Hepatocyte (in vitro differentiated cells): ENCODE measurements around the gene SKIL.

Experiments used
- EZH2 ChIP-seq: fragments of 200-600 bp; sonication (generic); IDR thresholded peaks from 2 replicates; pipeline ENCODE4 v1.6.1; 2016; ENCODE audit warnings: antibody characterized with exemption, mild to moderate bottlenecking, borderline replicate concordance
- EZH2phosphoT487 ChIP-seq: fragments of 200-600 bp; sonication (generic); IDR thresholded peaks from one replicate; pipeline ENCODE4 v1.6.1; 2018; ENCODE audit warnings: antibody characterized with exemption, mild to moderate bottlenecking, low read depth, moderate library complexity; ENCODE audit not compliant: unreplicated experiment, severe bottlenecking
- TF ChIP-seq, protein P1 (sequence below): fragments of 200-600 bp; sonication (generic); IDR thresholded peaks from 2 replicates; pipeline ENCODE4 v1.5.1; 2016; ENCODE audit warnings: antibody characterized with exemption, mild to moderate bottlenecking; ENCODE audit not compliant: poor library complexity

DNA sequence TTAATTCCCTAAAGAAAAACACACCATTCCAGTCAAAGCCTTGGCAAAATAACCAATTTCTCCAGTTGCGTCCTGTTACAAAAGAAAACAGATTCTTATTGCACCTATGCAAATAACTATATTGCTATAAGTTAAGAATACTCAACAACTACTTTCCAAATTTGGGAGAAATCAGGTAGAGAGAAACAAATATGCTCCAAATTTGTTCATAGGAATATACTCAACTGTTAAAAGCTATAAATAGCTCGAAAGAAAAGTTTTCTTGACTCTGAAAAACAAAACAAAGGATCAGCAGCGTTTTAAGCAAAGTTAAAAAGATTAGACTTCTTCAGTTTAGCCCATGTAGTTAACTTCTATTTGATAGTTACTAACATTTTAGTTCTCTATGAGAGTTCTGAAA is 20.1 kb upstream of the SKIL start:
- TF ChIP-seq EZH2, result no peak
- TF ChIP-seq, protein P1, sequence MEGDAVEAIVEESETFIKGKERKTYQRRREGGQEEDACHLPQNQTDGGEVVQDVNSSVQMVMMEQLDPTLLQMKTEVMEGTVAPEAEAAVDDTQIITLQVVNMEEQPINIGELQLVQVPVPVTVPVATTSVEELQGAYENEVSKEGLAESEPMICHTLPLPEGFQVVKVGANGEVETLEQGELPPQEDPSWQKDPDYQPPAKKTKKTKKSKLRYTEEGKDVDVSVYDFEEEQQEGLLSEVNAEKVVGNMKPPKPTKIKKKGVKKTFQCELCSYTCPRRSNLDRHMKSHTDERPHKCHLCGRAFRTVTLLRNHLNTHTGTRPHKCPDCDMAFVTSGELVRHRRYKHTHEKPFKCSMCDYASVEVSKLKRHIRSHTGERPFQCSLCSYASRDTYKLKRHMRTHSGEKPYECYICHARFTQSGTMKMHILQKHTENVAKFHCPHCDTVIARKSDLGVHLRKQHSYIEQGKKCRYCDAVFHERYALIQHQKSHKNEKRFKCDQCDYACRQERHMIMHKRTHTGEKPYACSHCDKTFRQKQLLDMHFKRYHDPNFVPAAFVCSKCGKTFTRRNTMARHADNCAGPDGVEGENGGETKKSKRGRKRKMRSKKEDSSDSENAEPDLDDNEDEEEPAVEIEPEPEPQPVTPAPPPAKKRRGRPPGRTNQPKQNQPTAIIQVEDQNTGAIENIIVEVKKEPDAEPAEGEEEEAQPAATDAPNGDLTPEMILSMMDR, result no peak
- no peak for TF ChIP-seq EZH2phosphoT487
